Adrenal gland (tissue), 5 donors: ENCODE measurements around the gene SOX14.

Experiments used
- CTCF ChIP-seq, 6 experiments: fragments of 450-650 bp in 4 of 6; fragments of 200-600 bp in 2 of 6; sonication (generic) in 1 of 6; IDR thresholded peaks; 1 replicate in 5 of 6; 2 replicates in 1 of 6; pipeline versions ENCODE4 v1.5.1 to v1.8.0; 2016 to 2021; ENCODE audit warnings: antibody characterized with exemption in 6 of 6, mild to moderate bottlenecking in 2 of 6, moderate library complexity in 1 of 6
- POLR2A ChIP-seq, 2 donors: fragments of 450-650 bp; IDR thresholded peaks; one replicate each; pipeline ENCODE4 v1.6.1; 2017; ENCODE audit warnings: antibody characterized with exemption in 2 of 2, mild to moderate bottlenecking in 2 of 2, moderate library complexity in 1 of 2
- donor health status: DM: no; HTN: no; CAD: no.

DNA sequence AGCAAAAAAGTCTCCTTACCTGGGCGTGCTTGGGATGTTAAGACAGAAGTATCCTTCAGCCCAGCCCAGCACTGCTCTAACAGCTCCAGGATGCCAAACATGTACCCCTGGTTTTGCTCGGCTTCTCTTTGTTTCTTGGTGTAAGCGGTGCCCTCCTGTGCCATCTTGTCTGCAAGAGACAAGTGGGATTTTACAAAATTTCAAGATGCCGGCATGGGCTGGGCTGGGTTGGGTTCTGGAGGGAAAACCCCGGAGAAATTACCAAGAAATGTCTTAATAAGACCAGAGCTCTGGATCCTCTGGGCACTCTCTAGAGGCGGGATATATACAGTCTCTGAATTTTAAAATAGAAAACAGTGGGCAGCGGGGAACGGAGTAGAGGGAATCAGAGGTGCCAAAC is 4.6 kb upstream of the SOX14 start:
- no peak for TF ChIP-seq CTCF (IDR thresholded peaks at IDR 0.05)
- no peak for TF ChIP-seq POLR2A (IDR thresholded peaks at IDR 0.05)
